GM12872 (cell line): ENCODE results near the gene SV2C.

Source experiments
- CTCF ChIP-seq: IDR thresholded peaks from 3 replicates; pipeline ENCODE4 v1.5.1; 2011; ENCODE audit warnings: low read depth, mild to moderate bottlenecking, low read length, moderate library complexity; ENCODE audit not compliant: insufficient read depth

SV2C gene

DNA sequence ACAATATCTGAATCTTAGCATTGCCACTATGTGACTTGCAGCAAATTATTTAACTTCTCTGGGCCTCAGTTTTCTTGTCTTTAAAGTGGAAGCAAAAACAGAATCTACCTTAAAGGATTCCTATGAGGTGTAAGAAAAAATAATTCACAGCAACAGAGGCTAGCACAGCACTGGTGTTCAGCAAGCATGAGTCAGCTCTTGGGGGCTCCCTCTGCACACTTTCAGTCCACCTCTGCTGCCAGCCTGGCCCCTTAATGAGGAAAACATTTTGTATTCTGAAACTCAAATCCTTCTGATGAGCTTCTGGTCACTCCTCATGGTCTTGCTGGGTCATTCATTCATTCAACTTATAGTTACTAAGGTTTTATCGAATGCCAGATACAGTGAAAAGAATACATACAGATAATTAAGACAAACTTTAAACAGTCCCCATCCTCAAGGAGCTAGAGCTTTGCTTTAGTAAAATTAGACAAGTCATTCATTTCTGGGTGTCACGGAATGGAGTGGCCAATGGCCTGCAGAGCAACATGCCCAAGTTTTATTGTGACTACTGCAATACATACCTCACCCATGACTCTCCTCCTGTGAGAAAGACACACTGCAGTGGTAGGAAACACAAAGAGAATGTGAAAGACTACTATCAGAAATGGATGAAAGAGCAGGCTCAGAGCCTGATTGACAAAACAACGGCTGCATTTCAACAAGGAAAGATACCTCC is 293.1 kb downstream of the SV2C start:
- TF ChIP-seq CTCF = no peak

GRCh38 chr5:76376866-76377230 is 293.7 kb downstream of the SV2C start:
- TF ChIP-seq CTCF = no peak

- no peak for TF ChIP-seq CTCF
Measured at GRCh38 chr5:76378355-76378754, 295.2 kb downstream of the SV2C start.

- no peak for TF ChIP-seq CTCF
Measured at GRCh38 chr5:76379316-76379715, 296.1 kb downstream of the SV2C start.

- no peak for TF ChIP-seq CTCF
Measured at GRCh38 chr5:76379855-76380254, 296.7 kb downstream of the SV2C start.

DNA sequence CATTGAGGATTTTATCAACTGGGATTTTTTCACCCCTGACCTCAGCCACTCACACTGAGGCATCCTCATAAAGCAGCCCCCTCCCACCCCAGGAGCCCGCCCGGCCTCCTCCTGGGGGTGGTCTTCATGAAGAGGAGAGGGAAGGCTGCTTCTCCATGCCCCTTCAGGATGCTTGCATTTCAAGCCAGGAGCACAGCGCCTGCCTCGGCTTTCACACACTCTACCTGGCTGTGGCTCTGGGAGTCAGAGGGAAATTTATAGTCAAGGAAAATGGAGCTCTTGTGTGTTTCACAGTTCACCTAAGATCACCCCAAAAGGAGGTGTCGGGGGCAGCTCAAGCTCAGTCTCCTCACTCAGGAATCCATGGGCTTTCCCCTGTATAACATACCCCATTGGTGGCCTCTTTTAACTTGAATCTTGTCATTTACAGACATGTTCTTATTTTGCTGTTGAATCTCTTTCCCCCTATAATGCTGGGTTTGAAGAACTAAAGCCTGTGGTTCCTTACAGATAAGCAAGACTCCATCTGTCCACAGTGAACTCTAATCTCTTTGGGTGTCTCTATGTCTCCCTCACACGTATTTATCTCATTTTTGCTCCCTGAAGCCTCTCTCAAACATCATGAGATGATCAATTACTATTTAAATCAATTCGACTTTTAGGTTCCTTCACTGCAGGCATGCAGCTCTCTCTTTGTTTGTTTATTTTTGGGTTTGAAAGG is 297.3 kb downstream of the SV2C start:
- no peak for TF ChIP-seq CTCF

DNA sequence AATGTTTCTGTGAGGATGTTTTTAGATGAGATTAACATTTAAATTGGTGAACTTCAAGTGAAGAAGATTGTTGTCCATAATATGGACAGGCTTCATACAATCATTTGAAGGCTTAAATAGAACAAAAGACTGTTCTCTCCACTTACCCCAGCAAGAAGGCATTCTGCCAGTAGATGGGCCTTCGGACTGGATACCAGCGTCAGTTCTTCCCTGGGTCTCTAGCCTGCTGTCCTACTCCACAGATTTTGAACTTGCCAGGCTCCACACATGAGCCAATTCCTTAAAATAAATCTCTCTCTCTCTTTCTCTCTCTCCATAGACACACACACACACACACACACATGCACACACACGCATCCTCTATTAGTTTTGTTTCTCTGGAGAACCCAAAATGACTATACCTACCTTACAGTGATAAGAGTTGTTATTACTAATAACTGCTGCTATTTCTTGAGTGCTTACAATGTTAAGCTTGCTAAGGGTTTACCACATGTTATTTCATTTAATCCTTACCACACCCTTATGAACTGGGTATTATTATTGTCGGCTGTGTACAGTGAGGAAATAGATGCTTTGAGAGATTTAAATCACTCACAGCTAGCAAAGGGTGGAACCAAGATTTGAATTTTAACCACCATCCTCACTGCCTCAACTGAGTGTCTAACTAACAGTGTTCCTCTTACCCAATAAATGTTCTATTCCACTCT is 300.1 kb downstream of the SV2C start:
- no peak for TF ChIP-seq CTCF
